ENCODE measurements around the gene BAIAP2.
A peak's percentile ranks its signal among the peaks of the same experiment; 100 is the strongest.

DNA sequence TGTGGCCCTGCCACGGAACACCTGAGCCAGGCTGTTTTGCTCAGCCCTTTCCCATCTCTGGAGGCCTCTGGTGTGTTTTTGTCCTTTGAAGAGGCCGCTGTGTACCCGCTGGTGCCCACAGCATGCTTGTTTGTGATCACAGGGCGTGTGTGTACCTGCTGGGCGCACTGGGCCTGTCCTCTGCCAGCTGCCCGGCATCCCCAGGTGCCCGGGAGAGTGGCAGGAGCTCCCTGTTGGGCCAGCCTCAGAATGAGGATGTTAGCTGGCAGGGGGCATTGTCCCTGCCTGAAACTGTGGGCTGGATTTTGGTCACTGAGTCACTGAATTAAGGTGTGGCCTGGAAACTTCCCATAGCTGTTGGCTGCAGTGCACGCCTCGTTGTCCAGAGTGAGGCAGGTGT lies 31.1 kb downstream of the BAIAP2 start:
- TF ChIP-seq, protein P1, sequence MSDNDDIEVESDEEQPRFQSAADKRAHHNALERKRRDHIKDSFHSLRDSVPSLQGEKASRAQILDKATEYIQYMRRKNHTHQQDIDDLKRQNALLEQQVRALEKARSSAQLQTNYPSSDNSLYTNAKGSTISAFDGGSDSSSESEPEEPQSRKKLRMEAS (IDR thresholded peaks at IDR 0.05), result peak; percentile 82
- TF ChIP-seq EGR1 (IDR thresholded peaks at IDR 0.05) (peak; percentile 45), RAD21 (IDR thresholded peaks at IDR 0.05; ENCODE audit: low read depth) (peak; percentile 5; the same call in 1 of the 2 replicates), YY1 (IDR thresholded peaks at IDR 0.05; ENCODE audit: low read depth) (no peak), EP300 (IDR thresholded peaks at IDR 0.05; ENCODE audit: borderline replicate concordance) (peak; percentile 95), FOXM1 (IDR thresholded peaks at IDR 0.05; ENCODE audit: borderline replicate concordance, low read depth) (peak; percentile 91), CEBPB (IDR thresholded peaks at IDR 0.05) (peak; percentile 26; the same call in 1 of the 2 replicates)
- TF ChIP-seq, protein P2, sequence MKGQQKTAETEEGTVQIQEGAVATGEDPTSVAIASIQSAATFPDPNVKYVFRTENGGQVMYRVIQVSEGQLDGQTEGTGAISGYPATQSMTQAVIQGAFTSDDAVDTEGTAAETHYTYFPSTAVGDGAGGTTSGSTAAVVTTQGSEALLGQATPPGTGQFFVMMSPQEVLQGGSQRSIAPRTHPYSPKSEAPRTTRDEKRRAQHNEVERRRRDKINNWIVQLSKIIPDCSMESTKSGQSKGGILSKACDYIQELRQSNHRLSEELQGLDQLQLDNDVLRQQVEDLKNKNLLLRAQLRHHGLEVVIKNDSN (IDR thresholded peaks at IDR 0.05), result no peak

Measured in Ishikawa (cell line).